Embryonic facial prominence (tissue), 1 donor: ENCODE results near the gene SLC6A6.

ENCODE experiments used
- DNase-seq: peaks from one replicate; pipeline ENCODE4 v3.0.0-alpha.2; 2016; ENCODE audit errors: extremely low spot score

The SLC6A6 gene

GRCh38 chr3:14484741-14485140, 82.3 kb downstream of the SLC6A6 start:
- no peak for DNase-seq

GRCh38 chr3:14485981-14486380, 83.6 kb downstream of the SLC6A6 start:
- DNase-seq: no peak

- no peak for DNase-seq
Observed at GRCh38 chr3:14486460-14486859, 84.1 kb downstream of the SLC6A6 start.

- no peak for DNase-seq
Observed at GRCh38 chr3:14487086-14487485, 84.7 kb downstream of the SLC6A6 start.

DNA sequence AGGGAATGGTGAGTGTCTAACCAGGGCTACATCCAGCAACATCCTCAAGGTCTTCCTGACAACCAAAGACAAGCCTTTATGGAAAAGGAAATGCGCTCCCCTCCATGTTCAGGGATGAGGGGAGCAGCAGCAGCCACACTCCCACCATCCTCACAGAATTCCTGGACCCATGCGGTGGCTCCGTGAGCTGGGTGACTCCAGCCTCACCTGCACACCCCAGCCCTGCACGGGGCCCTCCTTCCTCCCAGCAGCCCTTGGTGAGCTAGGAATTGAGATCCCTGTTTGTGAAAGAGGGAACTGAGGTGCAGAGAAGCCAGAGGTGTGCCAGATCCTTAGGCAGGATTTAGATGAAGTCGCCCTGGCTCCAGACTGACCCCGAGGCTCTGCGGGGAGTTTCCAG, 85.4 kb downstream of the SLC6A6 start:
- no peak for DNase-seq

DNA sequence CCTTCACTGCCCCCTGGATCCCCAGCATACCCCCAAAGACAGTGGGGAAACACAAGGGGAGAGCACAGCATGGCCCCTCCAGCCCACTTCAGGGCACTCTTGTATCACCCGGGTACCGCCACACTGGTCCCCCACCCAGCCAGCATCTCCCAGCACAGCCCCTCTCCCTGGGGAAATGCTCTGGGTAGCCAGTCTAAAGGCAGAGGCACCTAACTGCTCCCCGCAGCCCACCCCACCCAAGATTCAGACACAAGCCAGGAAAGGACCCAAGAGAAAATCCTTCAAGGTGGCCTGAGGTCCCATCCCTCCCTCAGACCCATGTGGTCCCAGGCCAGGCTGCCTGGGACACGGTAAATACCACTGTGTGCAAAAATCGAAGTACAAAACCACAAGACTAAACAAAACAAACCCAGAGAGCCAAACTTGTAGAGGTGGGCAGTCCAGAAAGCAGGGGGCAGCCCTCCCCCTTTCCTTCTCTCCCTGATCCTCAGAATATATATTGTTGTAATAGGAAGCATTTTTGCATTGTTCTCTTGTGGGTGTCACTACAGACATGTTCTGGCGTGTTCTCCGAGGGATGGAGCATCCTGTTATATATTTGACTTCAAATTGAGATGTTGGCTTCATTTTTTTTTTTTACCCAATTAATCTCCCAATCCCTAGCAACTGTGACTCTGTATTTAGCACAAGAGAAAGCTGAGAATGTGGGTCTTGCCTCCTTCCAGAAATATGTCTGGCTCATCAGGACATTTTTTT, 86.1 kb downstream of the SLC6A6 start:
- no peak for DNase-seq

DNA sequence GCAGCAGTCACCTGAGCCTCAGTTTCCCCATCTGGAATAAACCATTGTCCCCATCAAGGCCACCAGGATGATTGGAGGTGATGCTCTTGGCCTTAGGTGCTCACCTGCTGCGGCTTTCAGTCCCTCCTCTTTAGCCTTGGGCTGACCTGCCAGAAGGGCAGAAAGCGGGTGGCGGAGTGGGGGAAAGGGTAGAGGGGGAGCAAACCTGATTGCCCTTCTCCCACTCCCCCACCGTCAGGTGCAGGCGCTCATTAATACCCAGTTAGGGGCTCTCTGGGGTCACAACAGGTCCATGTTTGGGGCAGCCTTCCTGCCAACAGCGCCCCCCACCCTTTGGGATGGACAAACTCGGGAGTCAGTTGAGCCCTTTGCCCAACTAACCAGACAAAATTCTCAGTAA, 87.2 kb downstream of the SLC6A6 start:
- no peak for DNase-seq

DNA sequence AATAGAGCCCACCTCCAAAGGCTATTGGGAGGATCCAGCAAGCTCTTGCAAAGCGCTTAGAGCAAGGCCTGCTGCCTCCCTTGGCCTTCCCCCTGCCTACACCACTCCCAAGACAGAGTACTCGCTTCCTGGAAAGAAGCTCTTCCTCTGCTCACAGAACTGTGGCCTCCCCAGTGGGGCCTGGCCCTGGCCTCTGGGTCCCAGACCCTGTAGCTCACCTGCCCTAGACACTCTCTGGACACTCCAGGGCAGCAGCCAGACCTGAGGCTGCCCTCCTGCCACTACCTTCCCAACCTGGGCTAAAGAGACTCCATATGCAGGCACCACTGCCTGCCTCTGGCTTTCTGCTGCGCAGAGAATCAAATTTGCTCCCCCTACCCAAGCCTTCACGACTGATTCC, 87.8 kb downstream of the SLC6A6 start:
- DNase-seq: no peak

DNA sequence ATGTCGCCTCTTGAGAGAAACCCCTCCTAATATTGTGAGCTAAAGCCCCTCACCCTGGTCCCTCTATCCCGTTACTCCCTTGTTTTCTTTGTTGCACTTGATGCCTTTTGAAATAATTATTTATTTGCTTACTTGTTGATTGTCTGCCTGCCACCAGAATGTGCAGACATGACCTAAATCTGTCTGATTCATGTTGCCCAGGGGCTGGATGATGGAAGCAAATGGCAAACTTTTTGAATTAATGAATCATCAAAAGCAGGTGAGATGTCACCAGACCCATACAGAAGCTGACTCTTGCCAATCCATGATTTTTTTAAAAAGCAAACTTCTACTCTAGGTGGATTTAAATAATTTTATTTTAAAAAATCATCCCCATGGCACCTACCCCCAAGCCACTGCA, 88.4 kb downstream of the SLC6A6 start:
- DNase-seq: no peak

DNA sequence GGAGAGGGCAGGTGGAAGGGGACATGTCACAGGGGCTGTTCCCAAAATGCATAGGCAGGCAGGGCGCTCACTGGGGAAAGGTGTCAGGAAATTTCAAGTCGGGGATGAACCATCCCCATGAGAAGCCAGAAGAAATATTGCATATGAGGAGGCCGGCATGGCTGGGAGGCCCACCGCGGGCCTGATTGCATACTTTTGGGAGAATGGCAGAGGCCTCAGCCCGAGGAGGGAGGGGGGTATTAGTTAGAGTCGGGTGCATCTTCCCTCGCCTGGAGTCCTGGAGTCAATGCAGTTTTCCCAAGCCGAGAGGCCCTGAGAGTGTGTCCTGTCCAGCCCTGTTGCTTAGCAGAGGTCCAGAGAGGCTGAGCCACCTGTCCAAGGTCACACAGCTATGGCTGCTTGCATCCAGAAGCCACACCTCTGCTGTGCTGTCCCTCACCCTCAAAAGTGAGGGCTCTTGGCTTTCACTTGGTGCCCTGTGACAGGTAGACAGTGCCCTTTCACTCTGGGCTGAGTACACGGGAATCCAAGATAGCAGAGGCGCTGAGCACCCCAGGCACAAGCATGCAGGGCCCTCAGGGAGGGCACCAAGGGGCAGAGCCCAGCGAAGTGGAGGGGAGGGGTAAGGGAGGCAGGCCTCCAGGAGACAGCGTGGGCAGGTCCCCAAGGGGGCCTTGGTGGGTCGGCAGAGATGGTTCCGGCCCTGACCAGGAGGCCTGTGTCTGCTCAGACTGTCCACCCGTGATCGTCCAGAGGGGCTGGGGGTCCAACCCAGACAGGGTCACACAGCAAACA, 89.2 kb downstream of the SLC6A6 start:
- no peak for DNase-seq

DNA sequence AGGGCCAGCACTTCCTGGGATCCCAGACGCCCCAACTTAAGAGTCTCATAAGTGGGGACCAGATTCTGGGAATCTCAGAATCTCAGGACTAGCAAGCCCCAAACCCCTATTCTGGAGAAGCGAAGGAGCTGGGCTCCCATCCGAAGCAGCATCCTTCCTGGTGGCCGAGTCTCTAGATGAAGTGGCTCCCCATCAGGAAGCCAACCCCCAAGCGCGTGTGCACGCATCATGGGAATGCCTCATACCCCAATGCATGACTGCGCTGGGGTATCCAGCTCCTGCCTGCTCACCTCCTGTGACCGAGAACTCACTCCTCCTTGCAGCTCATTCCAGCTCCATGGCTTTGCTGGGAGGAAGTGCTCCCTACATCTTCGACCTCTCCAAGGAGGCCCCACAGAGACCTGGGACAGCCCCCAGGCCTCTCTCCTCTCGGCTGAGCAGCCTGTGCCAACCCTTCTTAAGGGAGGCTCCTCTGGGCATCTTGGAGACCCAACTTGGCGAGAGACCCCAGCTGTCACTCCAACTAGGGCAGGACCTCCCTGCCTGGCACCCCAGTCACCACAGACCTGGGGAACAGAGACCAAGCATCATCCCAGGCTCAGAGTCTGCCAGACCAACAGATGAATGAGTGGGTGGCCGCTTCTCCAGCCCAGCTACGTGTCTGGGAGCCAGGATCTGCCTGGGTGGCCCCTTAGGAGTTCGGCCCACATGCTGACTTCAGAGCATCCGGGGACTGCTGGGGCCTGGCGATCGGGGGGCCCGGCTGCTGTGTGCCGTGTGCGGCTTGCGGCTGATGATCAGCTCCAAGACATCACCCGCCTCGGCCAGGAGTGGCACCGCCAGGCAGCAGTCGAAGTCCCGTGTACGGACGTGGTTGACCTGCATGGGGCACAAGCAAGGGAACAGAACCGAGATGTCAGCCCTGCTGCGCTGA, 90.8 kb downstream of the SLC6A6 start:
- no peak for DNase-seq

- DNase-seq: no peak
Observed at GRCh38 chr3:14494279-14494972, 92.0 kb downstream of the SLC6A6 start.

DNA sequence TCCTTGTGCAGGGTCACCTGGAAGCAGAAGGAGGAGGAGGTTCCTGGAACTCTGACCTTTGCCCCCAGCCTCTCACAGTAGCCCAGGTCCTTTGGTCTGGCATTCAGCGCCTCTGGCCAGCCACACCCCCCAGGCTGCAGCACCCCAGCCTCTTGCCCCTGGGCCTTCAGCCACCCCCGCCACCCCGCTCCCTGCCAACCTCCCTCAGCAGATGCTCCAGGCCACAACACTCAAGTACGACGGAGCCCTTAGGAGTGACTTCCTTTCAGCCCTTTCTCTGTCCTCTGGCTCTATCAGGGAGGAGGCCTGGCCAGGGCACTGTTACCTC, 92.5 kb downstream of the SLC6A6 start:
- DNase-seq: no peak

GRCh38 chr3:14496351-14496750, 93.9 kb downstream of the SLC6A6 start:
- DNase-seq: no peak

GRCh38 chr3:14497321-14497720, 94.9 kb downstream of the SLC6A6 start:
- DNase-seq: no peak

GRCh38 chr3:14502472-14502871, 100.1 kb downstream of the SLC6A6 start:
- DNase-seq: no peak

- no peak for DNase-seq
Observed at GRCh38 chr3:14503033-14503705, 100.8 kb downstream of the SLC6A6 start.

DNA sequence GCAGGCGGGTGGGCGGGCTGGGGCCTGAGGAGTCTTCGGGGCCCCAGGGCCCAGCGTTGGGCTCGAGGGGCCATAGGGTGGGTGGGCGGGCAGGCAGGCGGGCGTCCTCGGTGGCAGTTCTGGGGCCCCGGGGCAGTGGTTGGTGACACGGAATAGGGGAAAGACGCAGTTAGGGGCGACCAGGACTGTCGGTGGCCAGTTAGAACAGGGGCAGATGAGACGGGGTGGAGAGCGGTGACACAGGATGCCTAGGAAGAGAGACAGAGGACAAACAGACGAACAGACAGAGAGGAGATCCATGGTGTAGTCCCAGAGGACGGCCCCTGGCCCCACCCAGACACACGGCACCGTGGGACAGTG, 101.3 kb downstream of the SLC6A6 start:
- no peak for DNase-seq

DNA sequence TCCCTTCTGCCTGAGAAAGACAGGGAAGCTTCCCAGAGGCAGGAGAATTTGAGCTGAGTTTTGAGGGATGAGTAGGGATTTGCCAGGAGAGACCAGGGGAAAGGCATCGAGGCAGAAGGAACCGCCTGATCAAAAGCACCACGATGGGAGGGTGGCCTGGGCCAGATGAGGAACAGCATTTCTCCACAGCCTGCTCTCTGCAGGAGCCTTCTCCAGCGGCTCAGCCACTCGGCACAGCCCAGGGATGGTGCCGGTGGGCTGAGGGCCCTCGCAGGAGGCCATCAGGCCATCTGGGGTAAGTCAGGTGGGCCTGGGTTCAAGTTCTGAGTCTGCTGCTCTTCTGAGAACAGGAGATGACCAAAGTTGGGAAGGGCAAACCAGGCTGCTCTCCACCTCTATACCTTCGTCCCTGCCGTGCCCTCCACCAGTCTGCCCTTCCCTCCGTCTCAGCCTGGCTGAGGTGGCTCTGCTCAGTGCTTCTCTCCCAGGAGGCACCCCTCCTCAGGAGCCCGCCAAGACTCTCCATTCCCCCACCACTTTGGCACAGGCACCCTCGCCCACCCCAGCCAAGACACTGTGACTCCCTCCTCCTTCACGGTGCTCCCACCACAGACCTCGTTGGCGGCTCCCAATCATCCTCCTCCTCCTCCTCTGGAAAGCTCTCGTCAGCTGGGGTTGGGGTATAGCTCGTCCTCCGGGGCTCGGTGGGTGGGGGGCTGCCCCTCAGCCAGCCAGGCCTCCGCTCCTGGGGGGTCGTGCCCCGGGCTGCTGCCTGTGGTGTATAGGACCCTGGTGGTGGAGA, 102.8 kb downstream of the SLC6A6 start:
- DNase-seq: no peak

DNA sequence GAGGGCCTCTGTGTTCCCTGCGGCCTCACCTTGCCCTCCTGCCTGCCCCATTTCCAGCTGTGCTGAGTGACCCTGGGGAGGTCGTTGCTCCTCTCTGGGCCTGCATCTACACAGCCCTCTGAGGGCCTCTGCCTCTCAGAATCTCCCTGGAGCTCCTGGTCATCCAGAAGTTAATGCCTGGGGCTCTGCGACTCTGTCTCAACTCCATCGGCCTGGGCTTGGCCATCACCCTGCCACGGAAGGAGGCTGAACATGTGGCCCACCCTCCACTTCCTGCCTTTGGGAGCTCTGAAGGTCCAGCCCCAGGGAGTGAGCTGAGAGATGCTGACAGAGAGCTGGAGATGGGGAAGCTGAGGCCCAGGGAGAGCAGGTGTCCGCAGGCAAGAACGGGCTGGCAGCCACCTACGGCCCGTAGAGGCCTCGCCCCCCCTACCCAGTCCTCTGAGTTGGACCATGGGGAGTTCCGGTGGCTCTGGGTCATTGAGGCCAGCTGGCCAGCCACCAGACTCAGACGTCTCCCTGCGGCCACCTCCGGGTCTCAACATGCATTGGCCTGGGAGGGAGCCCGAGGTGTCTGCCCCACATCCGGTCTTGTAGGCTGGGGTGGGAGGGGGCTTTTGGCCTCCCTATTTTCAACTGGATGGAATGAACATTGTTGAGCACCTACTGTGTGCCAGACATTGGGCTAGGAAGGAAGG, 103.5 kb downstream of the SLC6A6 start:
- no peak for DNase-seq
